Measurements from ENCODE around the gene SF3A1. TPM values are rescaled to one million over a fixed set of nuclear protein-coding genes. Genes with fewer than 3 reads are reported as not detected.

The SF3A1 gene
- total and polyA plus RNA-seq, 2 of the 8 experiments (the other 6 are each of a cell fraction or from before 2014, with no cell fraction given): 27.8 to 285 TPM

- DNase-seq (ENCODE audit: low read depth in 1 of 2, low spot score in 2 of 2): no peak
- no peak overlapping the region for H2BK120ac ChIP-seq (replicated peaks; ENCODE audit: low read depth, low read length)
- no peak overlapping the region for H3K56ac ChIP-seq (replicated peaks; ENCODE audit: insufficient read length, low read depth, low read length)
- no peak overlapping the region for H4K91ac ChIP-seq (replicated peaks; ENCODE audit: insufficient read length, low read length)
- no peak overlapping the region for H2BK20ac ChIP-seq (ENCODE audit: low read length)
- H2BK5ac ChIP-seq (ENCODE audit: low read depth, low read length): no peak overlapping the region
- no peaks in the 10 kb centered on the region for H3K9me3 ChIP-seq (ENCODE audit: insufficient read depth in 2 of 2, low read depth in 1 of 2, low read length in 1 of 2)
- no peak overlapping the region for H2BK12ac ChIP-seq (ENCODE audit: low read depth, low read length)
- H3K36me3 ChIP-seq (ENCODE audit: control insufficient read depth in 2 of 4, insufficient read depth in 4 of 4, low read length in 3 of 4): no peaks in the 10 kb centered on the region
- WGBS, 2 experiments (ENCODE audit: extremely low coverage in 1 of 2, insufficient coverage in 1 of 2, insufficient read length in 1 of 2, insufficient replicate concordance in 2 of 2, low coverage in 1 of 2, low lambda C conversion rate in 2 of 2, missing lambda C conversion rate in 1 of 2): 87% methylated on average over 5 of the region's 5 CpGs; no CpG with 5 or more reads in 1 of the 2 experiments
- TF ChIP-seq TAF1 (IDR thresholded peaks at IDR 0.05; ENCODE audit: low read depth, low read length) (no peak), CTBP2 (IDR thresholded peaks at IDR 0.05; ENCODE audit: borderline replicate concordance, insufficient read depth, insufficient read length, low read length) (no peak), SIN3A (conservative IDR thresholded peaks at IDR 0.05 in 1 of 2, IDR thresholded peaks at IDR 0.05 in 1 of 2; ENCODE audit: low read depth in 1 of 2, low read length in 2 of 2) (no peak)
- no peak overlapping the region for H3K18ac ChIP-seq (ENCODE audit: extremely low read depth, low read length)
- no peak overlapping the region for H3K4ac ChIP-seq (replicated peaks; ENCODE audit: insufficient read length, low read depth, low read length)
- CTCF ChIA-PET (ENCODE audit: partially characterized antibody): interaction anchor here (1.4 to 12.0 kb wide), 3 partner anchors 12 to 34 kb away, joined by 3 to 164 read pairs (median 12); partner anchors contain the start of gene MTFP1
- H2AFZ ChIP-seq (ENCODE audit: low read length): no peak overlapping the region
- H2AK5ac ChIP-seq (ENCODE audit: low read depth, low read length): no peak overlapping the region
- H2BK15ac ChIP-seq (ENCODE audit: low read length): no peak overlapping the region
- H3K23me2 ChIP-seq (ENCODE audit: low read depth, low read length): peaks cover 8% of the 10 kb centered on the region; the same call in 1 of the 2 replicates
- H3K27ac ChIP-seq (ENCODE audit: low read depth, low read length): no peak overlapping the region
- H3K4me3 ChIP-seq (ENCODE audit: extremely low read depth in 1 of 4, insufficient read depth in 2 of 4, low read depth in 3 of 4, low read length in 4 of 4): no peak overlapping the region
- no peaks in the 10 kb centered on the region for H3K79me1 ChIP-seq (ENCODE audit: low read depth, low read length)
- POLR2A ChIA-PET (ENCODE audit: partially characterized antibody): interaction anchor here (3.1 to 6.5 kb wide), 2 partner anchors 12 to 25 kb away, joined by 13 to 39 read pairs; partner anchors contain the start of gene MTFP1
- FAIRE-seq: no peak
- peaks cover 7 to 16% (median 10%) of the 10 kb centered on the region in 4 experiments for H3K4me1 ChIP-seq (replicated peaks in 1 of 4; ENCODE audit: control insufficient read depth in 3 of 4, insufficient read depth in 4 of 4, low read length in 3 of 4)
- no peak overlapping the region for H3K9ac ChIP-seq (replicated peaks in 1 of 4; ENCODE audit: extremely low read depth in 1 of 4, low read depth in 3 of 4, low read length in 3 of 4)
- H4K20me1 ChIP-seq (replicated peaks in 1 of 2; ENCODE audit: control insufficient read depth in 1 of 2, insufficient read depth in 2 of 2, low read length in 2 of 2): peaks cover 0 to 6% of the 10 kb centered on the region in 2 experiments
- H3K27me3 ChIP-seq (replicated peaks in 1 of 4; ENCODE audit: control insufficient read depth in 3 of 4, extremely low read depth in 1 of 4, insufficient read depth in 3 of 4, low read length in 3 of 4): peaks cover 2 to 16% (median 8%) of the 10 kb centered on the region in 4 experiments; a peak in 6 of 7 replicates
- no peak overlapping the region for H4K8ac ChIP-seq (ENCODE audit: extremely low read depth, insufficient read depth, low read length)
- H3K14ac ChIP-seq (ENCODE audit: insufficient read length): no peak overlapping the region
- no peak overlapping the region for H4K5ac ChIP-seq (ENCODE audit: insufficient read length, low read depth, low read length)
- H3K23ac ChIP-seq (ENCODE audit: insufficient read length): no peak overlapping the region
- H3K79me2 ChIP-seq (ENCODE audit: control insufficient read depth in 1 of 2, insufficient read depth in 2 of 2, low read length in 2 of 2): no peaks in the 10 kb centered on the region
- H3K4me2 ChIP-seq (ENCODE audit: insufficient read depth in 1 of 2, low read depth in 2 of 2, low read length in 2 of 2): no peak overlapping the region
These were observed 43.0 kb upstream of the SF3A1 start for GRCh38 chr22:30399718-30400117.
